Subcutaneous adipose tissue (tissue), 4 donors: ENCODE measurements around the gene KYAT1. TPM values are rescaled to one million over a fixed set of nuclear protein-coding genes. Genes with fewer than 3 reads are reported as not detected.

ENCODE experiments used
- CTCF ChIP-seq: fragments of 450-650 bp; IDR thresholded peaks from one replicate; pipeline ENCODE4 v1.5.1; 2016; ENCODE audit warnings: low read depth, mild to moderate bottlenecking, control low read depth, antibody characterized with exemption, moderate library complexity
- total RNA-seq, 4 donors: library from RNA; depleted of rRNA; stranded (reverse); fragments of >200 nt; gene quantifications; one replicate each; pipeline ENCODE4 v1.1.0, GENCODE V29; 2016

Gene KYAT1
- 1 to 10 TPM; 1.5 to 7.5 (median 2.1) TPM for total RNA-seq

DNA sequence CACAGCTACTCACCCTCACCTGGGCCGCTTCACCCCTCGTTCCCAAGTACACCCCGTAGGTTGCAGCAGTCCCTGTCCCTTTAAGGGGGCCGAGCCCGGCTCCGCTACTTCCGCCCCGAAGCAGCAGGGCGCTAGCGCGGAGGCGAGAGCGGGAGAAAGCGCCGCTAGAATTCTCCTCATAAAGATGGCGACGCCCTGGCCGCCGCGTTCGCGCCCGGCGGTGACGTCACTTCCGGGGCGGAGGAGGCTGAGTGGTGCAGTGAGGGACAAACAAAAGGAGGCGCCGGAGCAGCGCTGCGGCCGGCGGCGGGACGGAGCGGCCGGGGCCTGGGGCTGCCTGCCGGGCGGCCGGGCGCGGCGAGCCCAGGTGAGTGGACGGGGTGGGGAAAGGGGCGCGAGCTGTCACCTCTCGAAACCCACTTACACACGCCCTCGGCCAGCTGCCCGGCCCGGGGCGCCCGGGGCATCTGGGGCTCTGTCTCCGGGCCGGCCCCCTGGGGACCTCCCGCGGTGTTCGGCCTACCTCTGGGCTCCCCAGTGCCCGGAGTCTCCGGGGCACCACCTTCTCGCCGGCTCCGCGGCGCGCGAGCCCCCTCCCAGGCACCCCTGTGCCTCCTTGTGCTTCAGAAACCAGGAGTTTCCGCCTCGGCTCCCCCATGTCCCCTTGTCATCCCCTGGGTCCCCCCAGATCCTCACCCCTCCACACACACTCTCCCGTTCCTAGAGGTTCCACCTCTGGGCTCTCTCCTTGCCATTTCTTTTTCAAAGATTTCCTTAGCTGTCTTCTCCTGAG, at the start of gene KYAT1, which contains the start of gene LRRC8A:
TSS of gene KYAT1 (minus strand) at position 67 of the 793 bp plus-strand sequence. CDS start 36,545 bp downstream, outside the sequence.
TSS of gene LRRC8A (plus strand) at position 250 of the 793 bp plus-strand sequence. CDS start 25,032 bp downstream, outside the sequence.
- TF ChIP-seq CTCF: no peak

- TF ChIP-seq CTCF: no peak
Measured at GRCh38 chr9:128929560-128929959, 47.8 kb upstream of the KYAT1 start.

DNA sequence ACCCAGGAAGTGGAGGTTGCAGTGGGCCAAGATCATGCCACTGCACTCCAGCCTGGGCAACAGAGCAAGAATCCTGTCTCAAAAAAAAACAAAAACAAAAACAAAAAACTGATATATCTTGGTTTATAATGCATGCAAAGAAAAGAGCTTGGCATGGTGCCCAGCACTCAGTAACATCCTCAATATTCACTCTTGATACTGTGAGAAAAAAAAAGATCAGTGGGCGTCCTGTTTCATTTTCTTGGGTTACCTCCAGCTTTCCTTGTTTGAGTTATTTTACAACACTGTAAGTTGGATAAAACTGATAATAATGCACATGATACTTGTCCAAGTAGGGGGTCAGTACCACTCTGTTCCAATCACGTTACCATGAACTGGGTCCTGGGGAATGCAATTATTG, 46.9 kb upstream of the KYAT1 start:
- no peak for TF ChIP-seq CTCF

DNA sequence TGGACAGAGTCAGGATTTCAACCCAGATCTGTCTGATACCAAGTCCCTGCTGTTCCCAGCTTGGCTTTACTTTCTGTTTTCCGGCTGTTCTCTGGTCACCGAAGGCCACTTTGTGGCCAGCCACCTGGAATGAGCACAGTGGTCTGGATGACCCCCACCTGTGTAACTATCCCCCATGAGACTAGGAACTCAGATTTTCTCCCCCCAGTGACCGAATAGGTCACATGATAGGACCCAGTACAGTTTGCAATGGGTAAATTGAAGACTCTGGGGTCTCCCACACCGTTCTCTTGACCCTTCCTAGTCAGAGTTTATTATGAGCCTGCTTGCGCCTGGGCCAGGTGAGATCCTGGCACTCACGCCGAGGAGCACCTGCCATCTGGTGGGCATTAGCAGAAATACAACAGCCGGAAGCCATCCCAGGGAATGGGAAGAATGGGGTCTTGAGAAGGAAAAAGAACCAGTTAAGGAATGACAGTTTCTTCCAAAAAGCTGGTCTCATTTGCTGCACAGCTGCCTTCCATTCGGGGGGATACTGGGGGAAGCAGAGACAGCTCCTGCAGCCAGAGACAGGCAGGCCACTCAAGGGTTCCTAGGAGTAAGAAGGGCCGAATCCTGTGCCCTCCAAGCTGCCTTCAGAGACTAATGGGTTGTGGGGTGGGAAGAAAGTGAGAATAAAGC, 46.1 kb upstream of the KYAT1 start:
- TF ChIP-seq CTCF: no peak

DNA sequence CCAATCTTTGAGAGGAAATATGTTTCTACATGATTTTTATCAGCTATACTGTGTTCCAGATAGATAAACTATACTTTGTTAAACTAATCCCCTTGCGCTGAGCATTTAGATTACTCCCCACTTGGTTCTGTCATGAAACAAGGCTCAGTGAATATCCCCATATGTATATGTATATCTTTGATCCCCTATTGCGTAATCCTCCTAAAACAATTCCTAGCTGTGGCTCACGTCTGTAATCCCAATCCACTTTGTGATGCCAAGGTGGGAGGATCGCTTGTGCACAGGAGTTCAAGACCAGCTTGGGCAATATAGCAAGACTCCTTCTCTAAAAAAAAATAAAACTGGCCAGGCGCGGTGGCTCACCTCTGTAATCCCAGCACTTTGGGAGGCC, 41.7 kb upstream of the KYAT1 start:
- TF ChIP-seq CTCF: no peak

DNA sequence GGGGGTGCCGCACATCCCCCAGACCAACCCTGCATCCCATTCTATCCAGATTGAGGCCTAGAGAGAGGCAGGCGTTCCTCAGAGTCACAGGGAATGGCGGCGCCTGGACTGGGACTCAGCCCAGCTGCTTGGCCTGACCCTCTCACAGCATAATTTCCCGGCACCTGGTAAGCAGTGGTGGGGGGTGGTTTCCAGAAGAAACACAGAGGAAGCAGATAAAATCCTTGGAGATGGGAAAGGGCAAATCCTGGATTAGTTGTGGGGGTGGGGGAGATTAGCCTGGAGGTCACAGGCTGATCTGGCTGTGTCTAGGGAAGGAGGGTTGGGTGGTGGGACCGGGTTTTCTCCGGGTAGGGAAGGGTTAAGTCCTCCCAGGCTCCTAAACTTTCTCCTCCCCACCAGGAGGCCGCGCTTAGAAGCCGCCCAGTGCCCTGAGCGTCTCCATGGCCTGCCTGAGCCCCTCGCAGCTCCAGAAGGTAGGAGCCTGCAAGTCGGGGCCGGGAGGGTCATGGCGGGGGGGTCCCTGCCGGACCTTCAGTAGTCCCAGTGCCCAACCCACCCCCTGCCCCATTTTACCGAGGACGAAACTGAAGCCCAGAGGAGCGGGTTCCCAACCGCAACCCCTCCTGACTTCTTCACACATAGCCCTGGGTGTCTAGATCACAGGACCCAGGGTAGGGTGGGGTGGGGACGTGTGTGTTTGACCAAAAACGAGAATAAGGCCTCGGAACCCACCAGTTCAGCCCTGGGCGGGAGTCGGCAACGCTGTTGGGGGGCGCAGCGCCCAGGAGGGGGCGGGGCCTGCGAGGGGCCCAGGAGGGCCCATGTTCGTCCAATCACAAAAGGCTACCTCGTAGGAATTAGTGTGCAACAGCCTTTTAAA, 40.4 kb upstream of the KYAT1 start:
- TF ChIP-seq CTCF: no peak
